GM21526 (cell line): Measurements from ENCODE around the gene PIGM.

Experiments
- ATAC-seq: cut with Tn5 transposase; IDR thresholded peaks from one replicate; pipeline ENCODE4 v1.9.1; 2021; ENCODE audit warnings: moderate library complexity; ENCODE audit not compliant: unreplicated experiment, low FRiP score

The PIGM gene

DNA sequence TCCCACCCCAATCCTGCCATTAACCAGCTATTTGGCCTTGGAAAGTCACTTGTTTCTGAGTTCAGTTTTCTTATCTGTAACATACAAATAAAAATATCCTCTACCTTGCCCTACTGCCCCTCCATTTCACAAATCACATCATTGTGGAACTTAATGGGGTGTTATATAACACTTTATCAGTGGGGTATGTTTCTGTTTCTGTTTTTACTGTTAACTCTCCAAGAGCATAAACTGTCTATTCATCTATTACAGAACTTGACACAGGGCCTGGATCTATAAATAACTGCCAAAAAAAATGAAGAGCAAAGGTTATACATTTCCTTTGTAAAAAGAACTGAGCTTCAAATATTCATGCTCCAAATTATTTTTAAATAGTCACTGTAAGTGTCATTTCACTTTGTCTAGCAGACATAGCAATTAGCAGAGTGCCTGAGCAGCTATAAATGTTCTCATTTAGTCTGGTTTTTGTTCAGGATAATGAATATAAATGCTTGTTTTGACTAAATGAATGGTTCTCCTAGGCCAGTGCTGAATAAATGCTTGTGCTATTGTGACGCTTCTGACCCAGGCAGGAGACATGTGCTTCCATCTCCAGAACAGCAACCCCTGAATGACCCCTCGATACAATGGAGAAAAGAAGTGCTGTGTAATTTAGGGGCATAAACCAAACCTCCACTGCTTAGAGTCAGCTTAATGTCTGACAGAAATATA is 7.4 kb downstream of the PIGM start:
- ATAC-seq = no peak

DNA sequence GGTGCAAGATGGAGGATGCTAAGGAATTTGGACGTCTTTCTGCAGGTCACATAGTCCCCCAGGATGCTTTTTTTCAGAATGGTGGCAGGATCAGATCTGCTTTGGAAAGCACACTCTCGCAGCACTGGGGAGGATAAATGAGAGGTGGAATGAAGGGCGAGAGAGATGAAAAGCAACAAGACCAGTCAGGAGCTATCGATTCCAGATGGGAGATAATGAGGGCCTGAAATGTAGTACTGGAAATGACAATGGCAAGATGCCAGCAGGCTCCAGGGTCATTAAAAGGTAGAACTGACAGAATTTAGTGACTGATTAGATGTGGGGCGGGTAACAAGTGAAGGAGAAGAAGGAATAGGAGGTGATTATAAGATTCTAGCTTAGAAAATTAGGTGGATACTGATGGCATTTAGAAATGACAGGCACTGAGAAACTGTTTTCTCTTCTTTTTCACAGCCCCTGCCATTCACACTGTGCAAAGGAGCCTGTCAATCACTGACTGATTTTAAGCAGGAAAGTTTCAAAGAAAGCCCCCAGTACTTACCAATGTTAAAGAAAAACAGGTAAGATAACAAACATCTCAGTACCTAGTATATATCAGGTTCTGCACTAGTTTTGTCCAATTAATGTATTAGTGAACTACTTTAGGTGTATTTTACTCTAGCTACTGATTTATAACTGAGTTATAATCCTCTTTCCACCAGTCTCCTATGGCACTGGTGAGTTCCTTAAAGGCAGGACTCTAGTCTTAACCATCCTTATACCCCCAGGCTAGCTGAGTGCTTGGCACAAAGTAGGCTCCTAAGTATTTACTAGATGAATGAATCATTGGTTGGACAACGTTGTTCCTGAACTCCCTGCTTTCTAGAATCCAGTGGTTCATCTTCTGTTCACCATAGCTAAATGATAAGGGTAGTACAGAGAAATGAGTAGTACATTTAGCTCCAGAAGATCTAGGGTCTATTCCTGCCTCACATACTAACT is 9.2 kb downstream of the PIGM start:
- no peak for ATAC-seq

DNA sequence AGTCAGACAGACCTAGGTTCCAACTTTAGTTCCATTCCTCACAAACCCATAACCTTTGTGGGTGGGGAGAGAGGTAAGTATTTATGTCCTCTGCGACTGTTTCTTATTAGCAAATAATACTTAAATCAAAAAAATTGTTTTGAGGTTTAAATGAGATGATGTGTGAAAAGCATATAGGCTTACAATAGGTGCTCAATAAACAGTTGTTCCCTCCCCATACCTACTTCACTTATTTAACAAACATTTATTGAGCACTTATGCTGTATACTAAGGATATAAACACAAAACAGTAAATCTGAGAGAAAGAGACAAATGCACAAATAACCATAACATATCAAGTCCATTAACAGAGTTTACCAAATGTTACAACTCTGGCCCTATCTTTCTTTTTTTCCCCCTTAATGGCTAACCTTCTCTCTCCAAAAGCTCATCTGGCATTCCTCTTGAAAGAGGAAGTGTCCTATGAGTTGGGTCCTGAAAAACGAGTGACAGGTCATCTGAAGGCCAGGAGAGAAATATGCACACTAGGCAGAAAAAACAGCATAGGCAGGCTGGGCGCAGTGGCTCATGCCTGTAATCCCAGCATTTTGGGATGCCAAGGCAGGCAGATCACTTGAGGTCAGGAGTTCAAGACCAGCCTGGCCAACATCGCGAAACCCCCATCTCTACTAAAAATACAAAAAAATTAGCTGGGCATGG is 10.3 kb downstream of the PIGM start:
- ATAC-seq = no peak

DNA sequence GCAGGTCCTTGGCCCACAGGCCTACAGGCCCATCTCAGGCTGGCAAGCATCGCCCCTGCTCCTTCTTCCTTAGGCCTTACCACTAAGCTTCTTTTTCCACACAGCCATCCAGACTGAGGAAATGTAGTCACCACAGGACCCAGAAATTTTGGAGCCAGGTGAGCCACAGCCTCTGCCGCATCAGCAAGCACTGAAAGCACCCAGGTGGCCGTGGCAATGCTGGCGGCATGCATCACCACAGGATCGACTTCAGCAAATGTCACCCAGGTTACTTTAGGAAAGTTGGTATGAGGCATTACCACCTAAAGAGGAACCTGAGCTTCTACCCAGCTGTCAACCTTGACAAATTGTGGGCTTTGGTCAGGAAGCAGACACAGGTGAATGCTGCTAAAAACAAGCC is 11.6 kb downstream of the PIGM start:
- ATAC-seq = no peak

DNA sequence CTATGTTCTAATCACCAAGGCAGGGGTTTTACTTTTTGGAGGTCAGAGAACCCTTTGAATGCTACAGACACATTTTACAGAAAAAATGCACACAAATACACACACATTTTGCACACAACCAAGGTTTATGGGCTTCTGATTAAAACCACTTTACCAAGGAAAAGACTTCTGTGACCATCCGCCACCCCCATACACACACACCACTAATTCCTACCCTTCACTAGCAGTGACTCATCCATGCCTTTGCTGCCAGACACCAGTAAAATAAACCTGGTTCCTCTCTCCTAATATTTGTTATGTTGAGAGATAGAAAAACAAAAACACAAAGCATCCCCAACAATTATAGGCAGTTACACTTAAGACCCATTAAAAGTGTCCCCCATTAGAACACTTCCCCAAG is 12.9 kb downstream of the PIGM start:
- no peak for ATAC-seq

DNA sequence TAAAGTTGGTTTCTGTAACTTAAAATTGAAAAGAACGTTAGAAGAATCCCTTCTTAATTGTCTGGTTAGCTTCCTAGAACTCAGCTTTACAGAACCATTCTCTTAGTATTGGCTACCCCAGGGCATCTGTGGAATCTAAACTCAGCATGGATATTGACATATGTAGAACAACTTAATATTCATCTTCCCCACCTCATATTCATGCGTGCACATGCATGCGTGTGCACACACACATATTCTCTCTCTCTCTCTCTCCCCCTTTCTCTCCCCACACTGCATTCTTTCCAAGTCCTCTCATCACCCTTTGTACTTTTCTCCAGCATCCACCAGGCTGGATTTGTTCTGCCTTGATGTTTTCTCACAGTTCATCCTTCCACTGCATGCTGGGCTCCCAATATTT is 13.4 kb downstream of the PIGM start:
- ATAC-seq = no peak

DNA sequence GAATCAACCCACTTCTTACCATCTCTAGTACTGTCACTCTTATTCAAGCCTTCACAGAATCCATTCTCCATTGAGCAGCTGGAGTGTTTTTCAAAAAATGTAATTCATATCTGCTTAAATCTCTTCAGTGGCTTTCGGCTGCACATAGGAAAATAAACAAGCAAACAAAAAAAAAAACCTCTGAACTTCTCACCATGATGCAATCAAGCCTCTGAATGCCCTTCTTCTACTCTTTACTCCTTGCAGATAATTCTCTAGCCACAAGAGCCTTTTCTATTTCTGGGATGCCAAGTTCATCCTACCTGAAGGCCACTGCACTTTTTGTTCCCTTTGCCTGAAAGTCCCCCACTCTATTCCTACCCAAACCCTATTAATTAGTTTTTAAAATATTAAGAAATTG is 14.2 kb downstream of the PIGM start:
- ATAC-seq = no peak

DNA sequence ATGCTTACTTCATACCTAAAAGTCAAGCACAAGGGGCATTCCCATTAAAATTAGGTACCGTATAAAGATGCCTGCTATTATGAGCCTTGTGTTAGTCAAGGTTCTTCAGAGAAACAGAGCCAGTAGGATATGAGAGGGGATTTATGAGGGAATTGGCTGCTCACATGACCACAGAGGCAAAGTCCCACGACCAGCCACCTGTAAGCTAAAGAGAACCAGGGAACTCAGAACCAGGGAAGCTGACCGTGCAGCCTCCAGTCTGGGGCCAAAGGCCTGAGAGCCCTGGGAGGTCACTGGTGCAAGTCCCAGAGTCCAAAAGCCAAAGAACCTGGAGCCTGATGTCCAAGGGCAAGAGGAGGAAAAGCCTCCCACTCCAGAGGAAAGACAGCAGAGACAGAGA is 20.0 kb downstream of the PIGM start:
- no peak for ATAC-seq

DNA sequence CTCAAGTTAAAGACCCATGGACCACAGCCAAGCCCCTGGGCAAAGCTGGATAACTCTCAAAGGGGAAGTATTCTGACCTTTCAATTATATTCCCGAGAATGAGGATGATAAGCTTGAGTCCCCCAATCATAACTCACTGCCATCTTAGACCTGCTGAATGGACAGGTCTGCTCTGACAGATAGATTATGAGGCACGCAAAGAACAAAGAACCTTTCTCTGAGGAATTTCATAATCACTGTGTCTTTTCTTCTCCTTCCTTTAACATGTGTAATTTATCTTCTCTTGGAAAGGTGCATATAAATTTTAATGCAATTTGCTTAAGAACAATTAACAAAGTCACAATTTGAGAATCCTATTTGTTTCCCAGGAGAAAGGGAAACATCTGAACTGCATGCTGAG is 22.0 kb downstream of the PIGM start:
- ATAC-seq = no peak

DNA sequence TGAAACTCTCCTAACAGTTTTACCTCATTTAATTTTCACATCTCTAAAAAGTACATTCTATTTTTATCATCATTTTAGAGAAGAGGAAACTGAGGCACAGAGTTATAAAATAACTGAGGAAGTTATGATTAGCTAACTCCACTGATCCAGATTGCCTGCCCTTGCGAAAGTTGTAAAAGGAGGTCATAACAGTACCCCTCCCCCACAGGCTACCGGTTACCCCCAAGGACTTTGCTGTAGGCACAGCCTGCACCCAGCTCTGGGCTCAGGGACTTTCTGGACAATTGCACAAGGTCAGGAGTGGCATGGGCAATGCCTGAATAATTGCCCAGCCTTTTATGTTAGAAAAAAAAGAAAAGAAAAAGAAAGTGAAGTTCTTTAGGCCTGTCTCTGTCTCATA is 22.7 kb downstream of the PIGM start:
- ATAC-seq = no peak

DNA sequence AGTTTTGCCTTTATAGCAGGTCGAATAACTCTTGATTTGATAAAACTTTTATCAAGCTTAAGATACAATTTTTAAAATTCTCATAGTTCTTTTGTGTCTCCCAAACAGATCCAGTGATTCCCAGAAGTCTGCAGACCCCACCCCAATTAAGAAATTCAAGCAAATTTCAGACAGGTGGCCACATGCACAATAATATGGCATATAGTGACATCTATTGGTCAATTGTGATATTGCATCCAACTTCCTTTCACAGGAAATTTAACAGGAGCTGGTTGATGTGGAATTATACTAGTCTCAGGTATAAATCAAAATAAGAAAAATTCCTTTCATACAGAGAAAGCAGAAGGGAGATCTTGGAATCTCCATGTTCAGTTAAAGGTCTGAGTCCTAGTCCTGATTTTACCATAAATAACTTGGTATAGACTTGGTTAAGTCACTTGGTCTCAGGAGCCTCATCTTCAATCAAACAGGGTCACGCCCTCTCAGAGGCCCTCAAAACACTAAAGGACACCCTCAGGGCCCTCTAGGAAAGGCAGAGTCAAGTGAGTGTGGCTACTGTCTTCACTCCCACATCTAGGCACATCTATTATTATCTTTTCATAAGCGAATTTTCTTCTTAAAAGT is 24.1 kb downstream of the PIGM start:
- no peak for ATAC-seq

DNA sequence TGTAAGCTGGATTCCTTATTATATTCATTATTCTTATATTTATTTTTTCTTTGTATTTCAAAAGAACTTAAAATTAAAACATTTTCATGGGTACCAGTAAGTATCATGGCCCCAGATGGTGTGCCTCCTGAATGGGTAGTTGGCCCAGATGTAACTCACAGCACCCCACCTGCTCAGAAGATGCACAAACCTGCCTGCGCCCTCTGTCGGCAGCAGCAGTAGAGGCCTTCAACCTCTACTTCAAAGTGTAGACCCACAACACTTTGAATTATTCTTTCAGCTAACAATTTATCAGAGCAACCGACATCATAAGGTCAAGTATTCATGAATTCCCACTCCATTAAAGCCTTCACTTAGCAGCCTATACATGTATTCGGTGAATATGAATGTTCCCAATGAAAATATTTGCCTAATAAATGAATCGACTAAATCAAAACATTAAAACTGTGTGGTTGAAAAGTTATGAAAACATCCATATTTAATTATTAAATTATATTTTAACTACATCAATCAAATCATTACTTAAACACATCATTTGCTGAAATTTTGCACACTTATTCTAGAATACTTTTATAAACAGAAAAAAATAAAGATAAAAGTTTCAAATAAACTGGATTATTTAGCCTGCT is 25.4 kb downstream of the PIGM start:
- ATAC-seq = peak; percentile 53

DNA sequence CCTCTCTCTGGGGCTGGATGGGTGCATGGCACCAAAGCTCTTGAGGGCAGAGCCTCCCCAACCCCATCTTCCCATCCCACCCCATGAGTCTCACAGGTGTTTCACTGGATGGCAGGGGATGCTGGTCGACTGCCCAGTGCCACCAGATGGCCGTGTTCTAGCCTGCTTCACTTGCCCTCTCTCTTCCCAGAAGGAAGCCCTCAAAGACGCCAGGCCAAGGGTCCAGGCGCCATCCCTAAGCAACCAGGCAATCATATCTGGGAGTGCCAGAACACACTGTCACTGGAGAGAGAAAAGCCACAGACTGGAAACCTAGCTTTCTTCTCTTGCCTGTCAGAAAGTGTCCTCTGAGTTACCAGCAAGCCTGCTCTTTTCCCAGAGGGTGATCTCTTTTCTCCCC is 26.7 kb downstream of the PIGM start:
- ATAC-seq = no peak

DNA sequence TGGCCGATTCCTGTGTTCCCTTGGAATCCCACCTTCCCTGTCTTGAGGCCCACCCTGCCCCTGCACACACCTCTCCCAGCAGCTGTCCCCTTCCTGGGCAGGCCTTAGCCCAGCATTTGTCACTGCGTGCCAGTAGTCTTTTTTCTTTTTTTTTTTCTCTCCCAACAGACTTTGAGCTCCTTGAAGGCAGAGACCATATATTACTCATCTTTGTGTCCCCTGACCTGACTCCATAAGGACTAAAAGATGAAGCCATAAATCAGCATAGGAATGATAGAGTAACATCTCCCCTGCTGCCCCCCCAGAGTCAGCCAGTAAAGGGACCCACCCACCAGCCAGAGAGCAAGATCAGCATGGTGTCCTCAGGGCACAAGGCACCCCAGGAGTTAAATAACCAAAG is 27.4 kb downstream of the PIGM start:
- ATAC-seq = no peak

DNA sequence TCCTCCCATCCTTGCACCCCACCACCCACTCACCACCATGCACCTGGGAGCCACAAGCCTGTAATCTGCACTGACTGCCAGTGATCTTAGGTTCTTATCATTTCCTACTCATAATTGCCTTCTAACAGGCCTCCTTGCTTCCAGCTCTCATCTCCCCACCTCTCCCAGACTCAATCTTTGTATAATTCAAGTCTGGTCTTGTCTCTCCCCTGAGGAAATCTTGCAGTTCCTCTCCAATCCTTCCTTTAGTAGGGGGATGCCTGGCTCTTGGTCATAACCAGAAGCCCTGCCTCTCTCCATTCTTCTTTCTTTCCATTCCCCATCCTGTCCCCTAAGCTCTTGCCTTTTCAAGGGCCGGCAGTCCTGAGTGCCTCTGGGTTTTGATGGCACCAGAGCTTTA is 27.8 kb downstream of the PIGM start:
- no peak for ATAC-seq

DNA sequence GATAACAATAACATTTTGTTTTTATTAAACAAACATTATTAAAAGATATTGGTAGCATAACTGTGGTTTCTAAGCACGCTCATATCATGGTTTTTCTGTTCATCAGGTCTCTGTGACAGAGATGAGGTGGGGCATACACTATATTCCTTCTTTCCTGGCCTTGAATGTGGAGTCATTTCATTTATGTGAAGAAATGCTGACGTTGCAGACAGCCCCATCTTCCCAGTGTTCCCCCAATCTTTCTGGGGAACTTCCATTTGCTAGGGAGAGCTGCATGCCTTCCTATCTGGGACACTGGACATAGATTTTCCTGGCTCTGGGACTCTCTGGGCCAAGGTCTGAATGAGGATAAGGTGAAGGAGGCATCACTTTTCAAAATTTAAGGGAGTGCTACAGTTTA is 30.4 kb downstream of the PIGM start:
- no peak for ATAC-seq

DNA sequence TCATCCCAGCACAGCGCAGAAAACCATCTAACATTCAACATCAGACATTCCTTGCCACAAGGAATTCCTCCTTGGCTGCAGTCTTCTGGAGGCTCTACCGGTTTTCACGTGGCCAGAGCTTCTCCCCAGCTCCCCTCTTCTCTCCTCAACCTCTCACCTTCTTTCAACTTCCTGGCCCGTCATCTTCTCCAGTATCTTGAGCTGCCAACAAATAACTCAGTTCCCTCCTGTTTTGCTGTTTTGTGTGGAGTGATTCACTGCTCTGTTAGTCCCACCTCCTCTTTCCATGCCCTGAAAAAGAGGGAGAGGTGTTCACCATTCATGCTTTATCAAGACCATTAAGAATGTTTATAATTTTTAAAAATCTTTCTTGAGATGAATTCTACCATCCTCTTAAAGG is 32.6 kb downstream of the PIGM start:
- no peak for ATAC-seq

DNA sequence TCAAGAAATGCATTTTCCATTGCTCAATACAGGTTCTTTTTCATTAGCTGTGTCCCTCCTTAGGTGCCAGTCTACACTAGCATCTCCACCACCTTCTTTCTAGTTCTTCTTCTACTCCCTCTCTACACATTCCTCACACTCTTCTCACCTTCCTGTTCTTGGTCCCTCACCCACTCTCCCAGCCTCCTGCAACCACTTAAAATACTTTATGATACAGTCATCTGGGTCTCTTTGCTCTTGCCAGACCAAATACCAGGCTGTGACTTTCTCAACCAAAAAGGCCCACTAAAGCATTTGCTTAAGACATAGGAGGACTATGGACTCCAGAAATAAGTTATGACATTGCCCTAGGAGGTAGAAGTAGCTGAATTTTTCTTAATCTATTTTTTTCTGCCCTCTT is 35.1 kb downstream of the PIGM start:
- no peak for ATAC-seq

DNA sequence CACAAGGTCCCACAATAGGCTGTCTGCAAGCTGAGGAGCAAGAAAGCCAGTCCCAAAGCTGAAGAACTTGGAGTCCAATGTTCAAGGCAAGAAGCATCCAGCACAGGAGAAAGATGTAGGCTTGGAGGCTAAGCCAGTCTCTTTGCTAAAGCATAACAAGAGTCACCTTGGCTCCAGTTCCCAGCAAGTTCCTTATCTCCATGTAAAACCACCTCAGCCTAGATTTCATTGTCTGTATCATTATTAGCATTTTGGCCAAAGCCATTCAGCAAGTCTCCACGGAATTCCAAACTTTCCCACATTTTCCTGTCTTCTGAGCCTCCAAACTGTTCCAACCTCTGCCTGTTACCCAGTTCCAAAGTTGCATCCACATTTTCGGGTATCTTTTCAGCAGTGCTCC is 36.9 kb downstream of the PIGM start:
- no peak for ATAC-seq

DNA sequence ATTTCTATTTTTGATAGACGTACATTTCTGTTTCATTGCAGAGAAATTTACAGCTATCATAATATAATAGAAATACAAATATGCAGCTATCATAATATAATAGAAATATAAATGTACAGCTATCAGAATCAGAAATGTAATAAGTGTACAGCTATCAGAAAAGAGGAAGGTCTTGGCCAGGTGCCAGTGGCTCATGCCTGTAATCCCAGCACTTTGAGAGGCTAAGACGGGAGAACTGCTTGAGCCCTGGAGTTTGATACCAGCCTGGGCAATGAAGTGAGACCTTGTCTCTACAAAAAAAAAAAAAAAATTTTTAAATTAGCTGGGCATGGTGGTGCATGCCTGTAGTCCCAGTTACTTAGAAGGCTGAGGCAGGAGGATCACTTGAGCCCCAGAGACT is 37.9 kb downstream of the PIGM start:
- no peak for ATAC-seq
